Mammary epithelial cell (primary cell): ENCODE results near the gene VAV3.

Source experiments
- EZH2 ChIP-seq: IDR thresholded peaks from 2 replicates; pipeline ENCODE4 v1.6.1; 2012; ENCODE audit warnings: low read length, inconsistent platforms, borderline replicate concordance
- TF ChIP-seq, protein P1 (sequence below), 2 donors: IDR thresholded peaks in 1 of 2; conservative IDR thresholded peaks in 1 of 2; 2 replicates each; pipeline ENCODE4 v1.5.1; 2011 to 2012; ENCODE audit warnings: inconsistent platforms in 2 of 2, low read length in 2 of 2, mild to moderate bottlenecking in 2 of 2, control low read depth in 1 of 2, low read depth in 1 of 2; ENCODE audit not compliant: insufficient read depth in 1 of 2; ENCODE audit errors: extremely low read depth in 1 of 2

DNA sequence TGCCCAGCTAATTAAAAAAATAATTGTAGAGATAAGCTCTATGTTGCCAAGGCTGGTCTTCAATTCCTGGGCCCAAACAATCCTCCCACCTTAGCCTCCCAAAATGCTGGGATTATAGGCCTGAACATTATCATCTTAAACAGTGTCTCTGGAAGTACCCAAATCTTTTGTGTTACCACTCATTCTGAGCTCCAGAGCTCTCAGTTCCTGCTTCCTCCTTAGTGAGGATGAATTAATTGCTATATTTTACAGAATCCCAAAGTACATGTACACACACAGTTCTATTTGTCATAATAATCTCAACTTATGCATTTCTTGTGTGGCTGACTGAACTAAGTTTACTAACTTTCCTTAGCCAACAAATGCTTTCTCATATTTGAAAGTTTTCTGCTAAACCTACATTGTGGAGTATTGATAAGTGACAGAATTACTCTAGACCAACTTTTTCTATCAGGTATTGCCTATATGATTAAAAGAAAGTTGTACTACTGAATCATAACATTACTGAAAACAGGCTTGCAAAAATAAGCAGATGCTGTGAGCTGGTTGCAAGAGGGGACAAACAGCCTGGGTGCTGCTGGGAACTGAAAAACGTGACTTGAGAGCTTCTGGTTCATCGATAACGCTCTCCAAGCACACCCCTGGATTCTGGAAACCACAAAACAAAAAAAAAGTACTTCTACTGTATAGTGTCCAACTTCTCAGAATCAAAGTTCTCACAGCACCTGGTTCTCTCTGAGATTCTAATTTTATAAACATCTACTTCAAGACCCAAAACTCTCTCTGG, 15.3 kb downstream of the VAV3 start:
- no peak for TF ChIP-seq EZH2
- TF ChIP-seq, protein P1, sequence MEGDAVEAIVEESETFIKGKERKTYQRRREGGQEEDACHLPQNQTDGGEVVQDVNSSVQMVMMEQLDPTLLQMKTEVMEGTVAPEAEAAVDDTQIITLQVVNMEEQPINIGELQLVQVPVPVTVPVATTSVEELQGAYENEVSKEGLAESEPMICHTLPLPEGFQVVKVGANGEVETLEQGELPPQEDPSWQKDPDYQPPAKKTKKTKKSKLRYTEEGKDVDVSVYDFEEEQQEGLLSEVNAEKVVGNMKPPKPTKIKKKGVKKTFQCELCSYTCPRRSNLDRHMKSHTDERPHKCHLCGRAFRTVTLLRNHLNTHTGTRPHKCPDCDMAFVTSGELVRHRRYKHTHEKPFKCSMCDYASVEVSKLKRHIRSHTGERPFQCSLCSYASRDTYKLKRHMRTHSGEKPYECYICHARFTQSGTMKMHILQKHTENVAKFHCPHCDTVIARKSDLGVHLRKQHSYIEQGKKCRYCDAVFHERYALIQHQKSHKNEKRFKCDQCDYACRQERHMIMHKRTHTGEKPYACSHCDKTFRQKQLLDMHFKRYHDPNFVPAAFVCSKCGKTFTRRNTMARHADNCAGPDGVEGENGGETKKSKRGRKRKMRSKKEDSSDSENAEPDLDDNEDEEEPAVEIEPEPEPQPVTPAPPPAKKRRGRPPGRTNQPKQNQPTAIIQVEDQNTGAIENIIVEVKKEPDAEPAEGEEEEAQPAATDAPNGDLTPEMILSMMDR (conservative IDR thresholded peaks at IDR 0.05 in 1 of 2, IDR thresholded peaks at IDR 0.05 in 1 of 2; ENCODE audit: extremely low read depth in 1 of 2, insufficient read depth in 1 of 2, low read depth in 1 of 2, low read length in 2 of 2) = no peak
